Endothelial cell of umbilical vein (primary cell): ENCODE measurements around the gene COL19A1. TPM values are rescaled to one million over a fixed set of nuclear protein-coding genes. Genes with fewer than 3 reads are reported as not detected.

Experiments
- BruUV-seq: library from RNA; stranded (reverse); fragments of 400-500 nt; replicated peaks from 2 replicates; lab custom pipeline; 2021; lab: Mats Ljungman, UMichigan
- CTCF ChIA-PET: fragments of 300-600, 350-600 bp; sonication (Branson Sonifier 250); formaldehyde crosslinking; loops from one replicate; lab custom pipeline; 2021; ENCODE audit warnings: antibody characterized with exemption, inconsistent platforms; lab: Charles Lee
- POLR2A ChIA-PET: fragments of 300-600, 350-600 bp; sonication (Branson Sonifier 250); formaldehyde crosslinking; loops from one replicate; lab custom pipeline; 2021; ENCODE audit warnings: antibody characterized with exemption, inconsistent platforms; lab: Charles Lee
- DNase-seq: peaks from one replicate; pipeline ENCODE4 v3.0.0-alpha.2; 2011; ENCODE audit warnings: low read depth, low spot score
- FAIRE-seq: peaks from 2 replicates; lab custom pipeline; 2011; peaks lifted over from hg19 to GRCh38; lab: Jason Lieb, UNC
- H2AFZ ChIP-seq: 2 replicates; pipeline ENCODE4 v1.6.0; 2012; ENCODE audit warnings: low read depth, low read length, control low read depth, inconsistent platforms
- H3K27ac ChIP-seq: 2 replicates; pipeline ENCODE4 v1.5.1; 2011; ENCODE audit warnings: low read depth, mild to moderate bottlenecking, control low read depth, low read length, moderate library complexity; ENCODE audit not compliant: insufficient read depth
- H3K27me3 ChIP-seq, 2 experiments: 2 replicates each; pipeline versions ENCODE4 v1.6.0 to v1.6.1; 2011; ENCODE audit warnings: low read length in 2 of 2, mixed read lengths in 1 of 2; ENCODE audit not compliant: control insufficient read depth in 2 of 2, insufficient read depth in 2 of 2
- H3K36me3 ChIP-seq, 2 experiments: 2 replicates in 1 of 2; 3 replicates in 1 of 2; pipeline ENCODE4 v1.5.1; 2011; ENCODE audit warnings: low read length in 2 of 2, mild to moderate bottlenecking in 1 of 2, moderate library complexity in 1 of 2; ENCODE audit not compliant: control insufficient read depth in 2 of 2, insufficient read depth in 2 of 2; ENCODE audit errors: extremely low read depth in 1 of 2
- H3K4me1 ChIP-seq: 3 replicates; pipeline ENCODE4 v1.5.1; 2011; ENCODE audit warnings: mild to moderate bottlenecking, low read length; ENCODE audit not compliant: control insufficient read depth, insufficient read depth; ENCODE audit errors: extremely low read depth
- H3K4me2 ChIP-seq: 2 replicates; pipeline ENCODE4 v1.6.1; 2011; ENCODE audit warnings: low read length, control low read depth, mixed read lengths; ENCODE audit not compliant: insufficient read depth
- H3K4me3 ChIP-seq, 3 experiments: fragments of 200-600 bp in 1 of 3; sonication (generic), shearing (Covaris generic) in 1 of 3; replicated peaks in 1 of 3; 2 replicates each; pipeline ENCODE4 v1.5.1; 2011 to 2016; ENCODE audit warnings: control low read depth in 3 of 3, low read length in 3 of 3, mild to moderate bottlenecking in 2 of 3, inconsistent platforms in 1 of 3, low read depth in 1 of 3, moderate library complexity in 1 of 3; ENCODE audit not compliant: insufficient read depth in 1 of 3
- H3K79me2 ChIP-seq: 2 replicates; pipeline ENCODE4 v1.6.0; 2012; ENCODE audit warnings: low read length, inconsistent platforms; ENCODE audit not compliant: control insufficient read depth, insufficient read depth
- H3K9ac ChIP-seq: replicated peaks from 2 replicates; pipeline ENCODE3; 2011; ENCODE audit warnings: low read length, control low read depth; ENCODE audit not compliant: insufficient read depth; ENCODE audit errors: extremely low read depth
- H3K9me1 ChIP-seq: replicated peaks from 3 replicates; pipeline ENCODE4 v1.6.0; 2011; ENCODE audit warnings: mild to moderate bottlenecking, low read length; ENCODE audit not compliant: control insufficient read depth, insufficient read depth; ENCODE audit errors: extremely low read depth
- H3K9me3 ChIP-seq: replicated peaks from 2 replicates; pipeline ENCODE4 v1.5.1; 2012; ENCODE audit warnings: low read length, inconsistent platforms; ENCODE audit not compliant: control insufficient read depth, insufficient read depth
- H4K20me1 ChIP-seq: replicated peaks from 2 replicates; pipeline ENCODE3; 2011; ENCODE audit warnings: mild to moderate bottlenecking, low read length; ENCODE audit not compliant: control insufficient read depth, insufficient read depth; ENCODE audit errors: extremely low read depth
- CTCF ChIP-seq, 2 donors: IDR thresholded peaks; 1 replicate in 1 of 2; 2 replicates in 1 of 2; pipeline ENCODE4 v1.5.1; 2011; ENCODE audit warnings: low read length in 2 of 2, mild to moderate bottlenecking in 2 of 2, moderate library complexity in 2 of 2, control low read depth in 1 of 2, inconsistent platforms in 1 of 2, low read depth in 1 of 2; ENCODE audit not compliant: insufficient read depth in 1 of 2; ENCODE audit errors: extremely low read depth in 1 of 2
- EZH2 ChIP-seq: IDR thresholded peaks from 2 replicates; pipeline ENCODE4 v1.6.1; 2012; ENCODE audit warnings: borderline replicate concordance, low read depth, mild to moderate bottlenecking, moderate library complexity, low read length, inconsistent platforms; ENCODE audit not compliant: severe bottlenecking
- FOS ChIP-seq: IDR thresholded peaks from 2 replicates; pipeline ENCODE4 v1.6.1; 2011; ENCODE audit warnings: mild to moderate bottlenecking, low read length, moderate library complexity, borderline replicate concordance; ENCODE audit not compliant: insufficient read depth
- GATA2 ChIP-seq: IDR thresholded peaks from 2 replicates; pipeline ENCODE4 v1.7.0; 2011; ENCODE audit warnings: low read depth, mild to moderate bottlenecking, moderate library complexity, mixed read lengths, low read length; ENCODE audit not compliant: insufficient read length, insufficient read depth
- JUN ChIP-seq: IDR thresholded peaks from 2 replicates; pipeline ENCODE4 v1.6.1; 2011; ENCODE audit warnings: borderline replicate concordance, low read depth; ENCODE audit not compliant: insufficient read length, insufficient read depth
- MAX ChIP-seq: IDR thresholded peaks from 2 replicates; pipeline ENCODE4 v1.6.1; 2011; ENCODE audit not compliant: insufficient read depth, insufficient read length
- MYC ChIP-seq: IDR thresholded peaks from one replicate; pipeline ENCODE4 v1.6.1; 2011; ENCODE audit warnings: mild to moderate bottlenecking, low read depth, low read length
- POLR2A ChIP-seq: IDR thresholded peaks from 2 replicates; pipeline ENCODE4 v1.6.1; 2012; ENCODE audit warnings: low read depth, mild to moderate bottlenecking, control low read depth, low read length
- POLR2AphosphoS5 ChIP-seq: IDR thresholded peaks from 2 replicates; pipeline ENCODE4 v1.6.1; 2012; ENCODE audit warnings: low read depth, mild to moderate bottlenecking, control low read depth, low read length, moderate library complexity; ENCODE audit not compliant: insufficient read depth
- dilution Hi-C: fragments of 300-500 bp; cut with MboI; formaldehyde crosslinking; loops from one replicate; pipeline ENCODE4 v1.15.0; 2019; ENCODE audit warnings: low sequenced_read_pairs; ENCODE audit not compliant: extremely low pct_ligation_motif_present
- intact Hi-C: fragments of 100-400 bp; cut with micrococcal nuclease; formaldehyde crosslinking; loops from one replicate; pipeline ENCODE4 v1.10.0; 2022
- polyA plus RNA-seq, 4 experiments: library from polyadenylated mRNA; depleted of rRNA in 3 of 4; stranded (reverse) in 3 of 4; unstranded in 1 of 4; fragments of >200 nt; gene quantifications; 2 replicates each; pipeline versions ENCODE4 v1.2.1 to v1.2.3, GENCODE V29; 2011 to 2012; ENCODE audit warnings: missing spikeins in 1 of 4
- total RNA-seq: library from RNA; stranded (reverse); gene quantifications from 2 replicates; pipeline ENCODE4 v1.2.3, GENCODE V29; 2021

The COL19A1 gene
- total and polyA plus RNA-seq, 2 donors (not counting 3 experiments of a cell fraction or from before 2014, with no cell fraction given), result not detected

GRCh38 chr6:70131528-70131927, 265.2 kb downstream of the COL19A1 start:
- CTCF ChIA-PET, result no interaction called here
- Histone ChIP-seq H3K27ac (no peak overlapping the region), H3K4me2 (no peak overlapping the region), H3K9me1 (no peaks in the 10 kb centered on the region), H3K4me3 (no peak overlapping the region), H3K9me3 (no peaks in the 10 kb centered on the region), H3K79me2 (no peaks in the 10 kb centered on the region), H3K9ac (no peak overlapping the region), H3K4me1 (no peaks in the 10 kb centered on the region), H3K36me3 (no peaks in the 10 kb centered on the region), H2AFZ (no peak overlapping the region), H4K20me1 (no peaks in the 10 kb centered on the region), H3K27me3 (no peaks in the 10 kb centered on the region)
- intact Hi-C loops, result no loop called here
- TF ChIP-seq MYC, result no peak
- no peak for TF ChIP-seq MAX
- no peak for TF ChIP-seq POLR2AphosphoS5
- TF ChIP-seq FOS, result no peak
- TF ChIP-seq EZH2, result no peak
- TF ChIP-seq GATA2, result no peak
- no peak for TF ChIP-seq JUN
- no peak for TF ChIP-seq POLR2A
- no peak for TF ChIP-seq CTCF (IDR thresholded peaks at IDR 0.05; ENCODE audit: extremely low read depth in 1 of 2, insufficient read depth in 1 of 2, low read depth in 1 of 2, low read length in 2 of 2)
- no peak for FAIRE-seq
- BruUV-seq, result no TSS peak
- POLR2A ChIA-PET, result no interaction called here
- no peak for DNase-seq
- dilution Hi-C loops, result no loop called here
